Mammary epithelial cell (primary cell): ENCODE results near the gene ADARB2.

Experiments
- EZH2 ChIP-seq: IDR thresholded peaks from 2 replicates; pipeline ENCODE4 v1.6.1; 2012; ENCODE audit warnings: low read length, inconsistent platforms, borderline replicate concordance
- TF ChIP-seq, protein P1 (sequence below), 2 donors: IDR thresholded peaks in 1 of 2; conservative IDR thresholded peaks in 1 of 2; 2 replicates each; pipeline ENCODE4 v1.5.1; 2011 to 2012; ENCODE audit warnings: inconsistent platforms in 2 of 2, low read length in 2 of 2, mild to moderate bottlenecking in 2 of 2, control low read depth in 1 of 2, low read depth in 1 of 2; ENCODE audit not compliant: insufficient read depth in 1 of 2; ENCODE audit errors: extremely low read depth in 1 of 2

DNA sequence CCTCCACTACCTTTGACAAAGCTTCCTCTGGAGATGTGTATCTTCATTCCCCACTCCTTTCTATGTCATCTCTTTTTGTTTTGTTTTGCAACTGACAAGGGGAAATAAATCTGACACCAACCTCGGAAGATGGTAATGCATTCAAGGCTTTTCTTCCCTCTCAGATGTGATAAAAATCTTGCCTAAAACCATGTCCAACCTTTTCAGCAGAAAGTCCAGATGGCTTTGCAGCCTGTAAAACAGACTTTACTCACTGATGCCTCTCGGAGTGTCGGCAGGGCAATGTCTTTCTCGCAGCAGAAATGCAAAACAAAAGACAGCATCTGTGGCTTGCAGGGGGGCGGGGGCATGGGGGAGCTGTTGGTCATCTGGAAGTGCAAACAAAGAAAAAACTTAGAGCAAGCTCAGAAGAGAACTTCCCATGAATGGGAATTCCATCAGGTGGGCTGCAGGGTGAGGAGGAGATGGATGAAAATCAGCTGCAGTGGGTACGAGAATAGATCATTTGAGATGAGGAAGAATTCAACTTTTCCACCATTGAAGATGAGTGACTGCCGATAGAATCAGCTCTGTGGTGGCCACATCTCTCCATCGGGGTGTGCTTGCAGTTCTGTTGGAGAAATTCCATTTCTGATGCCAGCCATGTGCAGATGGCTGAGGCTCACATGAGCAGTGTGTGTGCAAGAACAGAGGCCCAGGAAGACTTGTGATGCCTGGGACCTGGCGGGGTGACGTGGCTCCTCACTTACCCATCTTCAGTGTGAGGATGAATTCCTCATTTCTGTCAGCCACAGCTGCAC is 443.5 kb downstream of the ADARB2 start:
- TF ChIP-seq, protein P1, sequence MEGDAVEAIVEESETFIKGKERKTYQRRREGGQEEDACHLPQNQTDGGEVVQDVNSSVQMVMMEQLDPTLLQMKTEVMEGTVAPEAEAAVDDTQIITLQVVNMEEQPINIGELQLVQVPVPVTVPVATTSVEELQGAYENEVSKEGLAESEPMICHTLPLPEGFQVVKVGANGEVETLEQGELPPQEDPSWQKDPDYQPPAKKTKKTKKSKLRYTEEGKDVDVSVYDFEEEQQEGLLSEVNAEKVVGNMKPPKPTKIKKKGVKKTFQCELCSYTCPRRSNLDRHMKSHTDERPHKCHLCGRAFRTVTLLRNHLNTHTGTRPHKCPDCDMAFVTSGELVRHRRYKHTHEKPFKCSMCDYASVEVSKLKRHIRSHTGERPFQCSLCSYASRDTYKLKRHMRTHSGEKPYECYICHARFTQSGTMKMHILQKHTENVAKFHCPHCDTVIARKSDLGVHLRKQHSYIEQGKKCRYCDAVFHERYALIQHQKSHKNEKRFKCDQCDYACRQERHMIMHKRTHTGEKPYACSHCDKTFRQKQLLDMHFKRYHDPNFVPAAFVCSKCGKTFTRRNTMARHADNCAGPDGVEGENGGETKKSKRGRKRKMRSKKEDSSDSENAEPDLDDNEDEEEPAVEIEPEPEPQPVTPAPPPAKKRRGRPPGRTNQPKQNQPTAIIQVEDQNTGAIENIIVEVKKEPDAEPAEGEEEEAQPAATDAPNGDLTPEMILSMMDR (conservative IDR thresholded peaks at IDR 0.05 in 1 of 2, IDR thresholded peaks at IDR 0.05 in 1 of 2; ENCODE audit: extremely low read depth in 1 of 2, insufficient read depth in 1 of 2, low read depth in 1 of 2, low read length in 2 of 2) = no peak
- TF ChIP-seq EZH2 = no peak
